ENCODE results near the gene TPR.
A peak's percentile ranks its signal among the peaks of the same experiment; 100 is the strongest.
"Not testable (repeated sequence)": the region's sequence is repeated elsewhere in the genome, so short reads cannot be mapped to it uniquely, and the experiment has no call there.

Gene TPR

GRCh38 chr1:186375152-186375928 lies at the start of gene TPR, which contains the start of gene ODR4:
Gene TPR (minus strand): TSS chr1:186375253. CDS start chr1:186375028, 225 bp downstream.
Gene ODR4 (plus strand): TSS chr1:186375838. CDS start chr1:186379786, 3,948 bp downstream.
- DNase-seq, result peak; percentile 96

- no peak for DNase-seq
Observed at GRCh38 chr1:186424539-186424938, 49.5 kb upstream of the TPR start.

GRCh38 chr1:186421446-186421845 lies 46.4 kb upstream of the TPR start:
- DNase-seq, result no peak

- no peak for DNase-seq
Observed at GRCh38 chr1:186420923-186421322, 45.9 kb upstream of the TPR start.

DNA sequence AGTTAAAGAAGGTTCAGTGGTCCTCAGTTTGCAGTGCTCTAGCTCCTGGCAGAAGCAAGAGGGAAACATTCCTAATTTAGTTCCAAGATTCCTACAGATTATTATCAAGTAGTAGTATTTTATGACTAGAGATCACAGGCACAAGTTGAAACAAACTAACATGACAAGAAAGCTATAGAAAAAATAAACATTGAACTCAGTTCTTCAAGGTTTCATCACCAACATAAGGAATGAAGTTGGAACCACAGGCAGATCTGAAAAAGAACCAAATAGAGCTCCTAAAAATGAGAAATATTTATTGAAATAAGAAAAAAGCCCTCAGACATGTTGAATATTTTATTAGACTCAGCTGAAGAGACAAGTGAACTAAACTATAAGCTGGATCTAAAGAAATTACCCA lies 45.3 kb upstream of the TPR start:
- no peak for DNase-seq

DNA sequence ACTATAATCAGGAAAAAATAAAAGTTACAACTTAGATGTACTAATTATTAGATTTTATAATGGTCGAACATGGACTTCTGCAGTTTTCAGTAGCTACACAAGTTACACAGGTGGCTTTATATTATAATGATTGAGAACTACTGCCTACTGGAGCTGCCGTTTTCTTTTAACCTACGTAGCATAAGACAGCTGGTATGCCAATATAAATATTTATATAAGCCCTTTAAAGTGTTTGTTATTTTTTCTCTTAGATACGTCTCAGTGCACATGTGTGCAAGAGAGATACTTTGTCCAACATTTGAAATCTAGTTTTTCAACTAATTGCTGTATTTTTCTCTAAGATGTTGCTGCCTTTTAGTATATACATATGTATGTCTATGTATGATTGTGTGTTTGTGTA lies 43.5 kb upstream of the TPR start:
- DNase-seq, result no peak

- DNase-seq, result no peak
Observed at GRCh38 chr1:186413319-186413718, 38.3 kb upstream of the TPR start.

- DNase-seq, result no peak
Observed at GRCh38 chr1:186409091-186409490, 34.0 kb upstream of the TPR start.

- no peak for DNase-seq
Observed at GRCh38 chr1:186404454-186405051, 29.5 kb upstream of the TPR start.

GRCh38 chr1:186403632-186404031 lies 28.6 kb upstream of the TPR start:
- DNase-seq, result no peak

- DNase-seq, result not testable (repeated sequence)
Observed at GRCh38 chr1:186401446-186401845, 26.4 kb upstream of the TPR start.

DNA sequence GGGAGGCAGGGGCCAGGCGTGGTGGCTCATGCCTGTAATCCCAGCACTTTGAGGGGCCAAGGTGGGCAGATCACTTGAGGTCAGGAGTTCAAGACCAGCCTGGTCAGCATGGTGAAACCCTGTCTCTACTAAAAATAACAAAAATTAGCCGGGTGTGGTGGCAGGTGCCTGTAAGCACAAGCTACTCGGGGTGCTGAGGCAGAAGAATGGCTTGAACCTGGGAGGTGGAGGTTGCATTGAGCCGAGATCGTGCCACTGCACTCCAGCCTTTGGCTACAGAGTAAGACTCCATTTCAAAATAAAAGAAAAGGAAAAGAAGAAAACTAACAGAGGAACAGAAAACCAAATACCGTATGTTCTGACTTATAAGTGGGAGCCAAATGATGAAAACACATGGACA lies 17.7 kb upstream of the TPR start:
- DNase-seq, result not testable (repeated sequence)

GRCh38 chr1:186391841-186392240 lies 16.8 kb upstream of the TPR start:
- no peak for DNase-seq

DNA sequence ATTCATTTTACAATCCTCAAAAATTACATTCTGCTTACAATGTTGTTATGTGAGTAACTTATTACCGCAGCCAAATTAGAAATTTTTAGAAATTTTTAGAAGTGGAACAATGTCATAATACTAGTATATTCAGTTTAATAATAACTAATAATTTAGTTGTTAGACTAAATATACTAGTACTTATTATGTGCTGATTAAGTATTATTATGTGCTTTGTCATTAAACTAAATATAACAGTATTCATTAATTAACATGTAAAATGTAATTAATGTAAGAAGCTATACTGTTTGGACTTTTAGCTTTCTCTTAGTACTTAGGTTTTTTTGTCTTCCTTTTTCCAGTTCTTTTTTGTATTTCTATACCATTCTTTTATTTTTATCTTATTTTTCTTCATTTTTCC lies 15.9 kb upstream of the TPR start:
- no peak for DNase-seq

- no peak for DNase-seq
Observed at GRCh38 chr1:186386725-186387383, 11.8 kb upstream of the TPR start.

GRCh38 chr1:186375929-186376319 lies 871 bp upstream of the TPR start:
- DNase-seq, result no peak

DNA sequence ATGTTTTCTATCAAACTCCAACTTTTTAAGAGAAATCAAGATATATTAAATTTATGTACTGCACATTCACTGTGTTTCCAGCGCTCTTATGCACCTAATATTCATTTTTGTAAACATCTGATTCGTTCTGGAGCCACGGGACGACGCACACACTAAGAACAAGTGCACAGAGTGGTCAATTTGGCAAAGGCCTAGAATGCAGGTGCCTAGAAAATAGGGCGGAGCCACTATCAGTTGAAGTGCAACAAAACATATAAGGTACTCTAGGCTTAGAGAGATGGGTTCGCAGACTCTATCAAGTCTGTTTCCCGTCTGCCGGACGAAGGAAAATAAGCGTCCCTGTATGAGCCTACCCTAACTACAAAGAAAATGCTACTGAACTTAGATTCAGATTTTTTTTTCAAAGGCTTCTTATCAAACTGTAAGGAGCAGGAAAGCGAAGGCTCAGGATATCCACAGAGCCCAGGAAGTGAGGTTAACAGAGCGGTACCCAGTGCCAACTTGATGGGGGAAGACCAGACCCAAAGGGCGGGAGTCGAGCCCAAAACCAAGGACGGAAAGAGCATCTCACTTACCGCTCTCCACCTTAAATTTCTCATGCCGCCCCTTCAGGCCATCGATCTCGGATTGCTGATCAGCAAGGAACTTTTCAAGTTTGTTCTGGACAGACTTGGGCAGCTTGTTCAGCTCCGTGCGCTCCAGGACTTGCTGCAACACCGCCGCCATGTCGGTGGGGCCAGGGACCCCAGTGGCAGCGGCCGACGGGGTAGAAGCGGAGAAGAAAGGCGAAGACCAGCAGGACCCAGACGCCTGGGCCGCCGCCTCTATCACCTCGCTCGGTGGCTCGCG lies 526 bp downstream of the TPR start:
- DNase-seq, result peak; percentile 39

- not testable (repeated sequence) for DNase-seq
Observed at GRCh38 chr1:186347837-186348691, 27.0 kb downstream of the TPR start.

DNA sequence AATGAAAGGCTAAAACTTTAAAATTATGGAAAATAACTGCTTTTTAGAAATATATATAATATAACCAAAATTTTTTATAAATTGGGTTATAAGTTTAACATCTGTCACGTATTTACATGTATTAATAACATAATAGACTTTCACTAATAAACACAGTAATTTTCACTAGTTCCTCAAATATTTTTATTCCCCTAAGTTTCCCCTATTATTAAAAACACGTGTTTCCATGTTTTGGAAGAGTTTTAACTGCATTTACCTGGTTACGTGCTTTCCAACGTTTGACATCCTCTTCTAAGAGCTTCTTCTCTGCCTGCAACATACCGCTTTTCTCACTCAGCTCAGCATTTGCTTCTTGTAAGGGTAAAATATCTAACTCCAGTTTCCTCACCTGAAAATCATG lies 34.3 kb downstream of the TPR start:
- no peak for DNase-seq

- DNase-seq, result no peak
Observed at GRCh38 chr1:186337554-186337953, 37.5 kb downstream of the TPR start.

DNA sequence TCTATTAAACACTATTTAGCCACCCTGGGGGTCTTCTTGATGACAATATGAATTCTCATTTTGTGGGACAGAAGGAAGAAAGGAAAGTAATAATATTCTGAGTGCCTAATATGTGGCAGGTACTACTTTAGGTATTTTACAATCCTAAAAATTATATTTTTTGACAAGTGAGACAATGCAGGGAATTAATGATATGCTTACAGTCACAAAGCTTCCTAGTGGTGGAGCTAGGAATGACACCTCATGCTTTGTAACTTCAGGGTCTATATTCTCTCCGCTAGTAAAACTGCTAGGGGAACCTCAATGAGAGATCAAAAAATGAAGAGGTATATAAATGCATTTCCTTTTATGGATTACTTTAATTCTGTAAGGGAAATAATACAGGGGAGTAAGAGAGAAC lies 44.3 kb downstream of the TPR start:
- no peak for DNase-seq

GRCh38 chr1:186327331-186327730 lies 47.7 kb downstream of the TPR start:
- no peak for DNase-seq

Data from stimulated activated CD4-positive, alpha-beta T cell treated with anti-CD3 and anti-CD28 coated beads, Interleukin-15, amount 100 ng/mL, for 24 hours (primary cell).